Hepatocyte (in vitro differentiated cells): ENCODE data around the gene SUGCT. TPM values are rescaled to one million over a fixed set of nuclear protein-coding genes. Genes with fewer than 3 reads are reported as not detected.

Experiments
- DNase-seq: peaks from one replicate; pipeline ENCODE4 v3.0.0-alpha.2; 2016; ENCODE audit warnings: low spot score
- H2AFZ ChIP-seq: fragments of 200-600 bp; sonication (generic); 2 replicates; pipeline ENCODE4 v1.6.0; 2016; ENCODE audit warnings: antibody characterized with exemption, mild to moderate bottlenecking
- H3K27ac ChIP-seq: fragments of 200-600 bp; sonication (generic); 2 replicates; pipeline ENCODE4 v1.5.1; 2016; ENCODE audit warnings: mild to moderate bottlenecking
- H3K27me3 ChIP-seq: fragments of 200-600 bp; sonication (generic); 2 replicates; pipeline ENCODE4 v1.6.1; 2016
- H3K36me3 ChIP-seq: fragments of 200-600 bp; sonication (generic); replicated peaks from 2 replicates; pipeline ENCODE4 v1.5.1; 2016; ENCODE audit warnings: low read depth; ENCODE audit not compliant: insufficient read depth
- H3K4me1 ChIP-seq: fragments of 200-600 bp; sonication (generic); 2 replicates; pipeline ENCODE4 v1.5.1; 2016; ENCODE audit warnings: mild to moderate bottlenecking, moderate library complexity; ENCODE audit not compliant: insufficient read depth
- H3K4me2 ChIP-seq: fragments of 200-600 bp; sonication (generic); 2 replicates; pipeline ENCODE4 v1.6.0; 2016
- H3K4me3 ChIP-seq: fragments of 200-600 bp; sonication (generic); 2 replicates; pipeline ENCODE4 v1.5.1; 2016; ENCODE audit warnings: mild to moderate bottlenecking
- H3K79me2 ChIP-seq: fragments of 200-600 bp; sonication (generic); 2 replicates; pipeline ENCODE4 v1.6.0; 2017; ENCODE audit warnings: mild to moderate bottlenecking
- H3K9me2 ChIP-seq: fragments of 200-600 bp; sonication (generic); replicated peaks from 2 replicates; pipeline ENCODE4 v1.6.0; 2017; ENCODE audit warnings: mild to moderate bottlenecking; ENCODE audit not compliant: insufficient read depth
- H3K9me3 ChIP-seq: fragments of 200-600 bp; sonication (generic); 2 replicates; pipeline ENCODE4 v1.5.1; 2016; ENCODE audit warnings: low read depth, mild to moderate bottlenecking
- H4K20me1 ChIP-seq: fragments of 200-600 bp; sonication (generic); 2 replicates; pipeline ENCODE4 v1.6.0; 2016; ENCODE audit warnings: mild to moderate bottlenecking; ENCODE audit not compliant: insufficient read depth, poor library complexity, severe bottlenecking
- EZH2 ChIP-seq: fragments of 200-600 bp; sonication (generic); IDR thresholded peaks from 2 replicates; pipeline ENCODE4 v1.6.1; 2016; ENCODE audit warnings: antibody characterized with exemption, mild to moderate bottlenecking, borderline replicate concordance
- EZH2phosphoT487 ChIP-seq: fragments of 200-600 bp; sonication (generic); IDR thresholded peaks from one replicate; pipeline ENCODE4 v1.6.1; 2018; ENCODE audit warnings: antibody characterized with exemption, mild to moderate bottlenecking, low read depth, moderate library complexity; ENCODE audit not compliant: unreplicated experiment, severe bottlenecking
- WGBS: methylation state at CpG from one replicate; pipeline ENCODE4 v1.1.6; 2016; ENCODE audit warnings: low lambda C conversion rate; ENCODE audit errors: missing lambda C conversion rate; 5-methylcytosine and 5-hydroxymethylcytosine counted together
- polyA plus RNA-seq: library from polyadenylated mRNA; unstranded; fragments of >200 nt; fragmentation: Nextera tagmentation; extraction: Ambion mirVana; gene quantifications from 2 replicates; pipeline ENCODE4 v1.2.1, GENCODE V29; 2016
- total RNA-seq: library from RNA; depleted of rRNA; stranded (reverse); fragments of >200 nt; gene quantifications from 2 replicates; pipeline ENCODE4 v1.2.3, GENCODE V29; 2014
- TF ChIP-seq, protein P1 (sequence below): fragments of 200-600 bp; sonication (generic); IDR thresholded peaks from 2 replicates; pipeline ENCODE4 v1.5.1; 2016; ENCODE audit warnings: antibody characterized with exemption, mild to moderate bottlenecking; ENCODE audit not compliant: poor library complexity

SUGCT gene
- total and polyA plus RNA-seq, 2 experiments from 2014 or later, result 5.1 to 12.0 TPM

DNA sequence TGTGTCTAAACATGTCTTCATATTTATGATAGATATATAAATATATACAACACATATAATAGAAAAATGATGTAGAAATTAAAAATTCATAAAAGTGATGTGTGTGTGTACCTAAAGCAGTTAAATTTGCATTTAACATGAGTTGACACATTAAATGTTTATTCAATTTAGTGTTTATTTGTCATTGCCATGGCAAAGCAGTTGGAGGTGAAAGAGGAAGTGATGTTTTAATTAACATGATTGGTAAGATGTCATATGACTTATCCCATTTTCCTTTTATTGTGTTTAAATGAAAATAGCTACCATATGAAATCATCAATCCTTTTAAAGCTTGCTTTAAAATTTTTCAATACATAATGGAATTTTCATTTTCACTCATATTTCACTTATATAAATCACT, 452.6 kb downstream of the SUGCT start:
- Histone ChIP-seq H3K27me3 (no peaks in the 10 kb centered on the region), H3K79me2 (no peaks in the 10 kb centered on the region), H3K9me2 (no peaks in the 10 kb centered on the region), H3K4me3 (no peak overlapping the region), H4K20me1 (no peaks in the 10 kb centered on the region), H3K9me3 (no peaks in the 10 kb centered on the region), H3K4me2 (no peak overlapping the region), H3K27ac (no peak overlapping the region), H2AFZ (no peak overlapping the region), H3K36me3 (no peaks in the 10 kb centered on the region), H3K4me1 (no peaks in the 10 kb centered on the region)
- DNase-seq, result no peak
- TF ChIP-seq EZH2 (no peak), EZH2phosphoT487 (no peak)
- TF ChIP-seq, protein P1, sequence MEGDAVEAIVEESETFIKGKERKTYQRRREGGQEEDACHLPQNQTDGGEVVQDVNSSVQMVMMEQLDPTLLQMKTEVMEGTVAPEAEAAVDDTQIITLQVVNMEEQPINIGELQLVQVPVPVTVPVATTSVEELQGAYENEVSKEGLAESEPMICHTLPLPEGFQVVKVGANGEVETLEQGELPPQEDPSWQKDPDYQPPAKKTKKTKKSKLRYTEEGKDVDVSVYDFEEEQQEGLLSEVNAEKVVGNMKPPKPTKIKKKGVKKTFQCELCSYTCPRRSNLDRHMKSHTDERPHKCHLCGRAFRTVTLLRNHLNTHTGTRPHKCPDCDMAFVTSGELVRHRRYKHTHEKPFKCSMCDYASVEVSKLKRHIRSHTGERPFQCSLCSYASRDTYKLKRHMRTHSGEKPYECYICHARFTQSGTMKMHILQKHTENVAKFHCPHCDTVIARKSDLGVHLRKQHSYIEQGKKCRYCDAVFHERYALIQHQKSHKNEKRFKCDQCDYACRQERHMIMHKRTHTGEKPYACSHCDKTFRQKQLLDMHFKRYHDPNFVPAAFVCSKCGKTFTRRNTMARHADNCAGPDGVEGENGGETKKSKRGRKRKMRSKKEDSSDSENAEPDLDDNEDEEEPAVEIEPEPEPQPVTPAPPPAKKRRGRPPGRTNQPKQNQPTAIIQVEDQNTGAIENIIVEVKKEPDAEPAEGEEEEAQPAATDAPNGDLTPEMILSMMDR, result no peak

DNA sequence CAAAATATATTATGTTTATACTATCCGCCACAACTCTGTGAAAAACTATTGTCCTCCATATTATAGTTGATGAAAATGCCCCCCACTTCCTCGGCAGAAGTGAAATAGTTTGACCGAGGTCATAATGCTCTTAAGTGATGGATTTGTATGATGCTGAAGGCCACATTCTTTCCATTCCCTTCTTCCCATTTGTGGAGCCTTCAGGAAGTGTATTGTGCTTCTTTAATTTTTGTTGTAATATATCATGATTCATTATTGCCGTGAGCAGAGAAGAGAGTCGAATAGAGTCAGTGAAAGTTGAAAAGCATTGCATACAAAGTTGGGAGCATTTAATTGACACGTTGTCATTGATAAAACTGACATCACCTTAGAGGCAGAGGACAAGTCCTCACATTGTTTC, 460.3 kb downstream of the SUGCT start:
- no peaks in the 10 kb centered on the region for H3K4me1 ChIP-seq
- H3K4me3 ChIP-seq, result no peak overlapping the region
- no peaks in the 10 kb centered on the region for H4K20me1 ChIP-seq
- H2AFZ ChIP-seq, result no peak overlapping the region
- H3K9me2 ChIP-seq, result no peaks in the 10 kb centered on the region
- H3K9me3 ChIP-seq, result no peaks in the 10 kb centered on the region
- no peaks in the 10 kb centered on the region for H3K27me3 ChIP-seq
- no peaks in the 10 kb centered on the region for H3K36me3 ChIP-seq
- 88% methylated on average over 6 of the region's 6 CpGs for WGBS
- TF ChIP-seq, protein P1, result no peak
- no peak for TF ChIP-seq EZH2
- TF ChIP-seq EZH2phosphoT487, result no peak
- no peak overlapping the region for H3K4me2 ChIP-seq
- no peak overlapping the region for H3K27ac ChIP-seq
- no peaks in the 10 kb centered on the region for H3K79me2 ChIP-seq
- DNase-seq, result no peak

DNA sequence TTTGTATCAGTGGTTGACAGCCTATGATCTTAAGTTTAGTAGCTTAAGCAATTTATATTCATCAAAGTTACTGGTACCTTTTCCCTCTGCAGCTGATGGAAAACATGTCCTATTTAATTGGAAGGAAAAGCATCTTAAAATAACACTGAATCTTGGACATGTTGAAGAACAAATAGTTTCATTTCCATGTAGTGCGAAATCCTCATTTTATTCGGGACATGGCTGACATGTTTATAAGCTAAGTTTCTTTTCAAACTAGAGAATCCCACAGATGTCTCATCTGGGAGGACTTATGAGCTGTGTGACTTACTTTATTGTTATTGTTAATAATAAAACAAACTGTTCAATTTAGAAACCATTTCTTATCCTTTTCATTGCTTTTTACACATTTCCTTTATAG, 461.0 kb downstream of the SUGCT start:
- WGBS, result 74% methylated on average over 2 of the region's 2 CpGs
- no peaks in the 10 kb centered on the region for H4K20me1 ChIP-seq
- DNase-seq, result no peak
- no peaks in the 10 kb centered on the region for H3K79me2 ChIP-seq
- no peaks in the 10 kb centered on the region for H3K9me2 ChIP-seq
- no peak overlapping the region for H3K4me2 ChIP-seq
- H3K27ac ChIP-seq, result no peak overlapping the region
- H3K36me3 ChIP-seq, result no peaks in the 10 kb centered on the region
- H3K4me1 ChIP-seq, result no peaks in the 10 kb centered on the region
- no peaks in the 10 kb centered on the region for H3K27me3 ChIP-seq
- no peak overlapping the region for H2AFZ ChIP-seq
- H3K4me3 ChIP-seq, result no peak overlapping the region
- TF ChIP-seq, protein P1, result no peak
- no peak for TF ChIP-seq EZH2phosphoT487
- no peak for TF ChIP-seq EZH2
- no peaks in the 10 kb centered on the region for H3K9me3 ChIP-seq

DNA sequence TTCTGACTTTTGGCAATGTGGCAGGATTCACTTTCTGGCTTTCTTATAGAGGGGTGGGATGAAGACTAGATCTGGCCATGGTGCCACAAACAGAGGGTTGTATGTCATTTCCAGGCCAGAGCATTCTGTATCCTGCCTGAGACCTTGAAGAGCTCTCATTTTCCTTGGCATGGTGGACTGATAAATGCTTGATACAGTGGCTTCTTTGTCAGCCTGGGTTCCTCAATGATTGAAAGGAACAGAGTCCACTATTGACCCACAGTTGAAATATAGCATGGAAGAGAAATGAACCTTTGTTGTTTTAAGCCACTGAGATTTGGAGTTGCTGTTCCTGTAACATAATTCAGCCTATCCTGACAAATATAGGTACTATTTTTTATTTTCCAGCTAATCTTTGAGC, 462.7 kb downstream of the SUGCT start:
- Histone ChIP-seq H3K4me1 (no peaks in the 10 kb centered on the region), H3K9me2 (no peaks in the 10 kb centered on the region), H4K20me1 (no peaks in the 10 kb centered on the region), H3K4me3 (no peak overlapping the region), H3K27ac (no peak overlapping the region), H3K27me3 (no peaks in the 10 kb centered on the region), H3K9me3 (no peaks in the 10 kb centered on the region), H3K79me2 (no peaks in the 10 kb centered on the region), H3K4me2 (no peak overlapping the region), H3K36me3 (no peaks in the 10 kb centered on the region), H2AFZ (no peak overlapping the region)
- DNase-seq, result no peak
- TF ChIP-seq EZH2 (no peak), EZH2phosphoT487 (no peak)
- TF ChIP-seq, protein P1, result no peak
